HL-60 (cell line): Measurements from ENCODE around the gene CNIH2.

Experiments
- POLR2AphosphoS5 ChIP-seq: IDR thresholded peaks from 2 replicates; pipeline ENCODE4 v1.6.1; 2012; ENCODE audit warnings: low read depth
- SPI1 ChIP-seq: IDR thresholded peaks from 2 replicates; pipeline ENCODE4 v1.6.1; 2012; ENCODE audit warnings: low read depth, mild to moderate bottlenecking, borderline replicate concordance
- TF ChIP-seq, protein P1 (sequence below): IDR thresholded peaks from one replicate; pipeline ENCODE4 v1.5.1; 2011; ENCODE audit warnings: low read length, control low read depth, inconsistent platforms; ENCODE audit not compliant: insufficient read depth

GRCh38 chr11:66299186-66299585, 21.2 kb downstream of the CNIH2 start:
- TF ChIP-seq, protein P1, sequence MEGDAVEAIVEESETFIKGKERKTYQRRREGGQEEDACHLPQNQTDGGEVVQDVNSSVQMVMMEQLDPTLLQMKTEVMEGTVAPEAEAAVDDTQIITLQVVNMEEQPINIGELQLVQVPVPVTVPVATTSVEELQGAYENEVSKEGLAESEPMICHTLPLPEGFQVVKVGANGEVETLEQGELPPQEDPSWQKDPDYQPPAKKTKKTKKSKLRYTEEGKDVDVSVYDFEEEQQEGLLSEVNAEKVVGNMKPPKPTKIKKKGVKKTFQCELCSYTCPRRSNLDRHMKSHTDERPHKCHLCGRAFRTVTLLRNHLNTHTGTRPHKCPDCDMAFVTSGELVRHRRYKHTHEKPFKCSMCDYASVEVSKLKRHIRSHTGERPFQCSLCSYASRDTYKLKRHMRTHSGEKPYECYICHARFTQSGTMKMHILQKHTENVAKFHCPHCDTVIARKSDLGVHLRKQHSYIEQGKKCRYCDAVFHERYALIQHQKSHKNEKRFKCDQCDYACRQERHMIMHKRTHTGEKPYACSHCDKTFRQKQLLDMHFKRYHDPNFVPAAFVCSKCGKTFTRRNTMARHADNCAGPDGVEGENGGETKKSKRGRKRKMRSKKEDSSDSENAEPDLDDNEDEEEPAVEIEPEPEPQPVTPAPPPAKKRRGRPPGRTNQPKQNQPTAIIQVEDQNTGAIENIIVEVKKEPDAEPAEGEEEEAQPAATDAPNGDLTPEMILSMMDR = no peak
- no peak for TF ChIP-seq POLR2AphosphoS5
- no peak for TF ChIP-seq SPI1
